8988T (cell line): ENCODE results near the gene BMP7.
"Not testable (repeated sequence)": the region's sequence is repeated elsewhere in the genome, so short reads cannot be mapped to it uniquely, and the experiment has no call there.

Experiments
- DNase-seq: peaks from one replicate; pipeline ENCODE4 v3.0.0; 2011

The BMP7 gene

GRCh38 chr20:57248132-57248797 is 18.2 kb downstream of the BMP7 start:
- no peak for DNase-seq

GRCh38 chr20:57247292-57247965 is 19.0 kb downstream of the BMP7 start:
- no peak for DNase-seq

GRCh38 chr20:57245997-57246396 is 20.4 kb downstream of the BMP7 start:
- DNase-seq = no peak

- no peak for DNase-seq
Observed at GRCh38 chr20:57244627-57245214, 21.7 kb downstream of the BMP7 start.

GRCh38 chr20:57244221-57244585 is 22.2 kb downstream of the BMP7 start:
- DNase-seq = no peak

- no peak for DNase-seq
Observed at GRCh38 chr20:57243480-57244220, 22.8 kb downstream of the BMP7 start.

GRCh38 chr20:57242414-57242813 is 24.0 kb downstream of the BMP7 start:
- DNase-seq = no peak

GRCh38 chr20:57241363-57241991 is 25.0 kb downstream of the BMP7 start:
- DNase-seq = no peak

GRCh38 chr20:57240581-57241362 is 25.7 kb downstream of the BMP7 start:
- no peak for DNase-seq

- not testable (repeated sequence) for DNase-seq
Observed at GRCh38 chr20:57239725-57240124, 26.7 kb downstream of the BMP7 start.

- DNase-seq = not testable (repeated sequence)
Observed at GRCh38 chr20:57239324-57239723, 27.1 kb downstream of the BMP7 start.

GRCh38 chr20:57238089-57238488 is 28.4 kb downstream of the BMP7 start:
- no peak for DNase-seq

GRCh38 chr20:57237585-57237953 is 28.9 kb downstream of the BMP7 start:
- no peak for DNase-seq

- no peak for DNase-seq
Observed at GRCh38 chr20:57236813-57237584, 29.4 kb downstream of the BMP7 start.

- no peak for DNase-seq
Observed at GRCh38 chr20:57234556-57235251, 31.7 kb downstream of the BMP7 start.

- no peak for DNase-seq
Observed at GRCh38 chr20:57231951-57232428, 34.5 kb downstream of the BMP7 start.

- DNase-seq = no peak
Observed at GRCh38 chr20:57231161-57231560, 35.3 kb downstream of the BMP7 start.

- DNase-seq = no peak
Observed at GRCh38 chr20:57230247-57230646, 36.2 kb downstream of the BMP7 start.

- no peak for DNase-seq
Observed at GRCh38 chr20:57229490-57229889, 37.0 kb downstream of the BMP7 start.

- no peak for DNase-seq
Observed at GRCh38 chr20:57225830-57226229, 40.6 kb downstream of the BMP7 start.

- DNase-seq = no peak
Observed at GRCh38 chr20:57225197-57225733, 41.2 kb downstream of the BMP7 start.
